Fibroblast of lung (primary cell): ENCODE data around the gene NDUFS3. TPM values are rescaled to one million over a fixed set of nuclear protein-coding genes. Genes with fewer than 3 reads are reported as not detected.

Source experiments
- DNase-seq, 2 donors: peaks; one replicate each; pipeline versions ENCODE4 v3.0.0 to v3.0.0-alpha.2; 2010; ENCODE audit warnings: low read depth in 2 of 2
- H2AFZ ChIP-seq: 2 replicates; pipeline ENCODE4 v1.5.1; 2012; ENCODE audit warnings: low read length, control low read depth, inconsistent platforms
- H3K27ac ChIP-seq: 2 replicates; pipeline ENCODE4 v1.5.1; 2011; ENCODE audit warnings: low read length, control low read depth; ENCODE audit not compliant: insufficient read depth
- H3K27me3 ChIP-seq: 2 replicates; pipeline ENCODE4 v1.5.1; 2011; ENCODE audit warnings: mild to moderate bottlenecking, low read length; ENCODE audit not compliant: control insufficient read depth, insufficient read depth
- H3K36me3 ChIP-seq: 2 replicates; pipeline ENCODE4 v1.5.1; 2011; ENCODE audit warnings: low read length; ENCODE audit not compliant: control insufficient read depth, insufficient read depth
- H3K4me1 ChIP-seq: 2 replicates; pipeline ENCODE4 v1.5.1; 2011; ENCODE audit warnings: low read length; ENCODE audit not compliant: control insufficient read depth, insufficient read depth; ENCODE audit errors: extremely low read depth
- H3K4me2 ChIP-seq: 2 replicates; pipeline ENCODE4 v1.5.1; 2011; ENCODE audit warnings: low read length, control low read depth; ENCODE audit not compliant: insufficient read depth; ENCODE audit errors: extremely low read depth
- H3K4me3 ChIP-seq, 4 experiments: fragments of 200-600 bp in 1 of 4; sonication (generic) in 1 of 4; replicated peaks in 1 of 4; 2 replicates each; pipeline ENCODE4 v1.5.1; 2011 to 2016; ENCODE audit warnings: low read length in 4 of 4, low read depth in 3 of 4, mild to moderate bottlenecking in 3 of 4, control low read depth in 2 of 4, inconsistent platforms in 1 of 4, mixed read lengths in 1 of 4; ENCODE audit not compliant: insufficient read depth in 1 of 4; ENCODE audit errors: control extremely low read depth in 1 of 4
- H3K79me2 ChIP-seq: 2 replicates; pipeline ENCODE4 v1.5.1; 2012; ENCODE audit warnings: mild to moderate bottlenecking, low read length, inconsistent platforms; ENCODE audit not compliant: control insufficient read depth, insufficient read depth
- H3K9ac ChIP-seq: 2 replicates; pipeline ENCODE4 v1.5.1; 2011; ENCODE audit warnings: mild to moderate bottlenecking, low read length, control low read depth; ENCODE audit not compliant: insufficient read depth
- H3K9me3 ChIP-seq: 2 replicates; pipeline ENCODE4 v1.5.1; 2012; ENCODE audit warnings: low read depth, low read length; ENCODE audit not compliant: control insufficient read depth, insufficient read depth
- H4K20me1 ChIP-seq: 2 replicates; pipeline ENCODE4 v1.5.1; 2011; ENCODE audit warnings: low read length; ENCODE audit not compliant: control insufficient read depth, insufficient read depth; ENCODE audit errors: extremely low read depth
- EZH2 ChIP-seq: IDR thresholded peaks from 2 replicates; pipeline ENCODE4 v1.5.1; 2012; ENCODE audit warnings: low read length, control low read depth, mild to moderate bottlenecking; ENCODE audit errors: missing control alignments
- polyA plus RNA-seq, 2 donors: library from polyadenylated mRNA; depleted of rRNA in 1 of 2; stranded (reverse) in 1 of 2; unstranded in 1 of 2; fragments of >200 nt; gene quantifications; 2 replicates each; pipeline ENCODE4 v1.2.1, GENCODE V29; 2011 to 2012; ENCODE audit warnings: missing spikeins in 1 of 2
- total RNA-seq: library from RNA; depleted of rRNA; stranded (reverse); fragments of >200 nt; gene quantifications from 2 replicates; pipeline ENCODE4 v1.2.1, GENCODE V29; 2014
- TF ChIP-seq, protein P1 (sequence below), 2 donors: IDR thresholded peaks in 1 of 2; conservative IDR thresholded peaks in 1 of 2; 1 replicate in 1 of 2; 2 replicates in 1 of 2; pipeline ENCODE4 v1.5.1; 2011 to 2012; ENCODE audit warnings: low read length in 2 of 2, control low read depth in 1 of 2, inconsistent platforms in 1 of 2, low read depth in 1 of 2, mild to moderate bottlenecking in 1 of 2

NDUFS3 gene
- total and polyA plus RNA-seq, 2 donors (not counting 1 experiment from before 2014, with no cell fraction given) = 76.5 to 113 TPM

DNA sequence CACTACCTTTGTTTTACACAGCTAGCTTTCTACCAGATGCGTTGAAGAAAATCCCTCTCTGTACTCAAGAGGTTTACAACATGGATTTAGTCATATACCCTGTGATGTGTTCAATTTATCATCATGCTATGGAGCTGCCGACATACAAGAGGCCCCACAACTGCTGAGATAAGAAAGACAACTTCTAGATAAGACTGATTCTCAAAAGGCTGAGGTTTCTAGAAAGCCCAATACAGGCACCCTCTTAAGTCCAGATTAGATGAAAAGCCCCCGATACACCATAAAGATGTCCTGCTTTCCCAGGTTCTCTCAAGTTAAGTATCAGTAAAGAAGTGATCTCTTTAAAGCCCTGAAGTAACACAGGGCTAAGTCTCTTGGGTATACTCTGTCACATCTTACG is 49.2 kb downstream of the NDUFS3 start:
- Histone ChIP-seq H3K36me3 (peaks cover 11% of the 10 kb centered on the region), H3K27ac (no peak overlapping the region), H3K9me3 (no peaks in the 10 kb centered on the region), H2AFZ (no peak overlapping the region), H3K4me1 (no peaks in the 10 kb centered on the region), H3K9ac (no peak overlapping the region), H3K4me3 (no peak overlapping the region), H3K79me2 (no peaks in the 10 kb centered on the region), H3K27me3 (no peaks in the 10 kb centered on the region), H3K4me2 (no peak overlapping the region), H4K20me1 (no peaks in the 10 kb centered on the region)
- no peak for DNase-seq
- TF ChIP-seq, protein P1, sequence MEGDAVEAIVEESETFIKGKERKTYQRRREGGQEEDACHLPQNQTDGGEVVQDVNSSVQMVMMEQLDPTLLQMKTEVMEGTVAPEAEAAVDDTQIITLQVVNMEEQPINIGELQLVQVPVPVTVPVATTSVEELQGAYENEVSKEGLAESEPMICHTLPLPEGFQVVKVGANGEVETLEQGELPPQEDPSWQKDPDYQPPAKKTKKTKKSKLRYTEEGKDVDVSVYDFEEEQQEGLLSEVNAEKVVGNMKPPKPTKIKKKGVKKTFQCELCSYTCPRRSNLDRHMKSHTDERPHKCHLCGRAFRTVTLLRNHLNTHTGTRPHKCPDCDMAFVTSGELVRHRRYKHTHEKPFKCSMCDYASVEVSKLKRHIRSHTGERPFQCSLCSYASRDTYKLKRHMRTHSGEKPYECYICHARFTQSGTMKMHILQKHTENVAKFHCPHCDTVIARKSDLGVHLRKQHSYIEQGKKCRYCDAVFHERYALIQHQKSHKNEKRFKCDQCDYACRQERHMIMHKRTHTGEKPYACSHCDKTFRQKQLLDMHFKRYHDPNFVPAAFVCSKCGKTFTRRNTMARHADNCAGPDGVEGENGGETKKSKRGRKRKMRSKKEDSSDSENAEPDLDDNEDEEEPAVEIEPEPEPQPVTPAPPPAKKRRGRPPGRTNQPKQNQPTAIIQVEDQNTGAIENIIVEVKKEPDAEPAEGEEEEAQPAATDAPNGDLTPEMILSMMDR (conservative IDR thresholded peaks at IDR 0.05 in 1 of 2, IDR thresholded peaks at IDR 0.05 in 1 of 2; ENCODE audit: low read depth in 1 of 2, low read length in 2 of 2) = no peak
- TF ChIP-seq EZH2 = no peak

DNA sequence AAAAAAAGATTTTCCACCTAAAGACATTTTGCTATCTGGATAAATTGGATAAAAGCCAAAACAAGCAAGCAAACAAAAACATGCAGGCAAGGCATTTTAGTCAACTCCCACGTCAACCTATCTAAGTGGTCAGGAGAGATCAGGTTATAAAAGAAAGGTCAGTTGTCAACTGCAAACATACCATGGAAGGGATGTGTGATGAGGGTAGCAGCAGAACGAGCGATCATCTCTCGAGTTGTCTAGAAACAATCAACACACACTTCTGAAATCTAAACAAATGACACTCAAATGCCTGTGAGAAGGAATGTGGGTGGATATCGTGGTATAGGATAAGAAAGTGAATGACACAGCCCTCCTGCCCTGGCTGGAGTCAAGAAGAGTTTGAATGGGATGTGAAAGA is 52.6 kb downstream of the NDUFS3 start:
- no peak for TF ChIP-seq EZH2
- TF ChIP-seq, protein P1 (conservative IDR thresholded peaks at IDR 0.05 in 1 of 2, IDR thresholded peaks at IDR 0.05 in 1 of 2; ENCODE audit: low read depth in 1 of 2, low read length in 2 of 2) = no peak
- peaks cover 10% of the 10 kb centered on the region for H3K36me3 ChIP-seq
- H3K27ac ChIP-seq = no peak overlapping the region
- H3K9ac ChIP-seq = no peak overlapping the region
- H3K4me3 ChIP-seq = no peak overlapping the region
- H4K20me1 ChIP-seq = no peaks in the 10 kb centered on the region
- H3K9me3 ChIP-seq = no peaks in the 10 kb centered on the region
- no peaks in the 10 kb centered on the region for H3K79me2 ChIP-seq
- no peaks in the 10 kb centered on the region for H3K27me3 ChIP-seq
- DNase-seq = no peak
- no peak overlapping the region for H3K4me2 ChIP-seq
- H3K4me1 ChIP-seq = no peaks in the 10 kb centered on the region
- no peak overlapping the region for H2AFZ ChIP-seq

Other genes starting within 250 kb of the NDUFS3 start
- gene MYBPC3, start 226.4 kb upstream of the NDUFS3 start, total RNA-seq = not detected in 2 replicates
- gene MYBPC3, start 226.4 kb upstream of the NDUFS3 start, polyA plus RNA-seq = not detected in 2 replicates
- not detected in 2 replicates for gene SPI1, start 200.5 kb upstream of the NDUFS3 start, total RNA-seq
- not detected in 2 replicates for gene SPI1, start 200.5 kb upstream of the NDUFS3 start, polyA plus RNA-seq
- 46.0 and 62.9 TPM in 2 replicates for gene SLC39A13, start 170.5 kb upstream of the NDUFS3 start, total RNA-seq
- gene SLC39A13, start 170.5 kb upstream of the NDUFS3 start, polyA plus RNA-seq = 52.2 and 88.7 TPM in 2 replicates
- gene PSMC3, start 152.6 kb upstream of the NDUFS3 start, total RNA-seq = 107 and 155 TPM in 2 replicates
- gene PSMC3, start 152.6 kb upstream of the NDUFS3 start, polyA plus RNA-seq = 294 and 353 TPM in 2 replicates
- gene RAPSN, start 129.9 kb upstream of the NDUFS3 start, total RNA-seq = under 0.01 and 0.17 TPM in 2 replicates
- not detected in 2 replicates for gene RAPSN, start 129.9 kb upstream of the NDUFS3 start, polyA plus RNA-seq
- gene CELF1, start 25.9 kb upstream of the NDUFS3 start, total RNA-seq = 74.2 and 100 TPM in 2 replicates
- gene CELF1, start 25.9 kb upstream of the NDUFS3 start, polyA plus RNA-seq = 72.6 and 81.1 TPM in 2 replicates
- gene PTPMT1, start 13.5 kb upstream of the NDUFS3 start, total RNA-seq = 58.6 and 84.9 TPM in 2 replicates
- gene PTPMT1, start 13.5 kb upstream of the NDUFS3 start, polyA plus RNA-seq = 47.8 and 55.4 TPM in 2 replicates
- 17.7 and 20.0 TPM in 2 replicates for gene KBTBD4, start 104 bp upstream of the NDUFS3 start, total RNA-seq
- gene KBTBD4, start 104 bp upstream of the NDUFS3 start, polyA plus RNA-seq = 19.9 and 21.7 TPM in 2 replicates
- not detected in 2 replicates for gene FAM180B, start 7.6 kb downstream of the NDUFS3 start, total RNA-seq
- gene FAM180B, start 7.6 kb downstream of the NDUFS3 start, polyA plus RNA-seq = not detected in 2 replicates
- under 0.01 TPM in 2 replicates for gene C1QTNF4, start 15.3 kb downstream of the NDUFS3 start, total RNA-seq
- gene C1QTNF4, start 15.3 kb downstream of the NDUFS3 start, polyA plus RNA-seq = 0.03 TPM in 1 of 2 replicates, not detected in the other
- 52.1 and 64.4 TPM in 2 replicates for gene MTCH2, start 63.5 kb downstream of the NDUFS3 start, total RNA-seq
- gene MTCH2, start 63.5 kb downstream of the NDUFS3 start, polyA plus RNA-seq = 169 and 215 TPM in 2 replicates
- 2.1 and 2.3 TPM in 2 replicates for gene AGBL2, start 136.3 kb downstream of the NDUFS3 start, total RNA-seq
- gene AGBL2, start 136.3 kb downstream of the NDUFS3 start, polyA plus RNA-seq = 0.75 and 1.2 TPM in 2 replicates
- gene FNBP4, start 188.3 kb downstream of the NDUFS3 start, total RNA-seq = 51.9 and 82.9 TPM in 2 replicates
- gene FNBP4, start 188.3 kb downstream of the NDUFS3 start, polyA plus RNA-seq = 54.7 and 57.3 TPM in 2 replicates